Fibroblast of villous mesenchyme (primary cell): Measurements from ENCODE around the gene LYRM7. TPM values are rescaled to one million over a fixed set of nuclear protein-coding genes. Genes with fewer than 3 reads are reported as not detected.

Experiments used
- DNase-seq: peaks from one replicate; pipeline ENCODE4 v3.0.0-alpha.2; 2010; ENCODE audit warnings: low read depth
- H3K4me3 ChIP-seq: 2 replicates; pipeline ENCODE4 v1.5.1; 2011; ENCODE audit warnings: low read depth, mild to moderate bottlenecking, low read length
- total RNA-seq: library from RNA; depleted of rRNA; stranded (reverse); fragments of >200 nt; gene quantifications from 2 replicates; pipeline ENCODE4 v1.2.3, GENCODE V29; 2012
- TF ChIP-seq, protein P1 (sequence below): IDR thresholded peaks from 2 replicates; pipeline ENCODE4 v1.5.1; 2012; ENCODE audit warnings: low read depth, mild to moderate bottlenecking, low read length; ENCODE audit not compliant: insufficient read depth

LYRM7 gene
- total RNA-seq, 1 donor: 6.0 TPM

DNA sequence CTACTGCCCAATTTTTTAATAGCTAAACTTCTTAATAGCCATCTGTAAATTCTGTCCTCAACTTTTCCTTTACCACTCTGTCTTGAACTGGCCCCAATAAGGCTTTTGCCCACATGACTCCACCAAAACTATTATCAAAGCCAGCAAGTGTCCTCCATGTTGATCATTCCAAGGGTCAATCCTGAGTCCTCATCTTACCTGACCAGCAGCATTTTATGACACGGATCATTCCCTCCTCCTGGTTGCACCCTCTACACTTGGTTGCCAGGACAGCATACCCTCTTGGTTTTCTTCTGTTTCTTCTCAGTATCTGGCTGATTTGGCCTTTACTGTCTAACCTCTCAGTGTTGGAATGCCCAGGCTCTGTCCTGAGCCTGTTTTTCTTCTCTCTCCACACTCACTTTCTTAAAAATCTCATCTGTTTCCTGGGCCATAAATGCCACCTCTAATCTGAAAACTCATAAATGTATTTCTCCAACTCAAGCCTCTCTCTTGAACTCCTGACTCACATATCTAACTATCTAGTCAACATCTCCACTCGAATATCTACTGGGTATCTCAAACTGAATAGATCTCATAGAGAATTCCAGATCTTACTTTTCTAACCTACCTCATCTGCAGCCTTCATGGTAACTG is 53.1 kb downstream of the LYRM7 start:
- TF ChIP-seq, protein P1, sequence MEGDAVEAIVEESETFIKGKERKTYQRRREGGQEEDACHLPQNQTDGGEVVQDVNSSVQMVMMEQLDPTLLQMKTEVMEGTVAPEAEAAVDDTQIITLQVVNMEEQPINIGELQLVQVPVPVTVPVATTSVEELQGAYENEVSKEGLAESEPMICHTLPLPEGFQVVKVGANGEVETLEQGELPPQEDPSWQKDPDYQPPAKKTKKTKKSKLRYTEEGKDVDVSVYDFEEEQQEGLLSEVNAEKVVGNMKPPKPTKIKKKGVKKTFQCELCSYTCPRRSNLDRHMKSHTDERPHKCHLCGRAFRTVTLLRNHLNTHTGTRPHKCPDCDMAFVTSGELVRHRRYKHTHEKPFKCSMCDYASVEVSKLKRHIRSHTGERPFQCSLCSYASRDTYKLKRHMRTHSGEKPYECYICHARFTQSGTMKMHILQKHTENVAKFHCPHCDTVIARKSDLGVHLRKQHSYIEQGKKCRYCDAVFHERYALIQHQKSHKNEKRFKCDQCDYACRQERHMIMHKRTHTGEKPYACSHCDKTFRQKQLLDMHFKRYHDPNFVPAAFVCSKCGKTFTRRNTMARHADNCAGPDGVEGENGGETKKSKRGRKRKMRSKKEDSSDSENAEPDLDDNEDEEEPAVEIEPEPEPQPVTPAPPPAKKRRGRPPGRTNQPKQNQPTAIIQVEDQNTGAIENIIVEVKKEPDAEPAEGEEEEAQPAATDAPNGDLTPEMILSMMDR: no peak
- DNase-seq: no peak
- no peak overlapping the region for H3K4me3 ChIP-seq

DNA sequence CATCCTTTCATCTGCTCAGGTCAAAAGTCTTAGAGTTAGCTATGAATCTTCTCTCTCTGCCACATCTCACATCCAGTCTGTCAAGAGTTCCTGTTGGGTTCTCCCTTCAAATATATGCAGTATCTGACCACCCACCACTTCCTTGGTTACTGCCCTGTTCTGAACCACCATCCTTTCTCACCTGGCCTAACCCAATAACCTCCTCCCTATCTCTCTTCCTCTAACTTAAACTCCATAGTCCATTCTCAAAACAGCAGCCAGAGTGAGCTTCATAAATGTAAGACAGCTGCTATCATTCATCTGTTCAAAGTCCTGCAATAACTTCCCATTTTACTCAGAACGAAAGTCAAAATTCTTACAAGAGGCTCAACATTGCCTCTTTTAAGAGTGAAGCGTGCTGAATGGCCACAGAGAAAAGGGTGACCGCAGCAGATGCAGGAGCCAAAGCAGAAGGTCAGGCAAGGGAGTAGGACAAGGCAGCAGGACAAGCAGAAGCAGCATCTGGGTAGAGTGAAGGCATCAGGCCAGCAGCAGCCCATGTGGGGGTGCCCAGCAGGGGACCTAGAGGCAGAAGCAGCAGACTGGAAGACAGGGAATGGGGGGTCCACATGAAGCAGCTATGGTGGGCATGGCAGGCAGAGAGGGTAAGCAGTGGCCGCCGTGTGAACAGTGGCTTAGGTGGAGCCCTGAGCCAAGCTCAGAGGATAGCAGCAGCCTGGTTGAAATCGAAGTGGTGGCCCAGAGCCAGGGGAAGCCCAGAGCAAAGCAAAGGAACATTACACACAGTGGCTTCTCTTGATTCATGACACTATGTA is 53.9 kb downstream of the LYRM7 start:
- TF ChIP-seq, protein P1: no peak
- no peak overlapping the region for H3K4me3 ChIP-seq
- DNase-seq: no peak

DNA sequence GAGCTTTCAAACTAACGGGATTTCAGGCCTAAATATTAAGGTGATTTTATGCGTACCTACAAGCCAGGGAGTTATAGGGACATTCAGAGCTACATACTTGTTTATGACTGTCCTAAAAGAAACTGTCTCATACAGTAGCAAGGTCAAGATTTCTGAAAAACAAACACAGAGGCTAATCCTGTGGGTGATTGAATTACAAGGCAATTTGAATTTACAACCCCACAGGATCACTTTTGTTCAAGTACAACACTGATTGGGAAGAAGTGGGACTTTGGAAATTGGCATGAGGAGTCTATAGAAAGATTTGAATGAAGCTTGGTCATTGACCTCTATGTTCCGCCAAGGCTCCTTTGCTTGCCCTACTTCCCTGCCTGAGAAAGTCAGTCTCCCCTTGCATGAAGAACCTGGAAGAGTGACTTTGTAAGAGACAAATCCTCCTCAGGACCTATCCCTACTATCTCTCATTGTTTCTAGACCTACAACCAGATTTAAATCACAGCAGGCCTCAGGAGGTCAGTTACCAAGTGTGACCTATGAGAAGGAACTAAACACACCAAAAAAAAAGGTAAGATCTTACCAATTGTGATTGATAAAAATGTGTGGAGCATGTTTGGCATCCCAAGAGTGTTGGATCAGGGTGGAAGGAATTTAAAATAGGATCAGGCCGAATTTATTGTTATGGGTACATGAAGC is 54.7 kb downstream of the LYRM7 start:
- no peak for DNase-seq
- TF ChIP-seq, protein P1: no peak
- no peak overlapping the region for H3K4me3 ChIP-seq

DNA sequence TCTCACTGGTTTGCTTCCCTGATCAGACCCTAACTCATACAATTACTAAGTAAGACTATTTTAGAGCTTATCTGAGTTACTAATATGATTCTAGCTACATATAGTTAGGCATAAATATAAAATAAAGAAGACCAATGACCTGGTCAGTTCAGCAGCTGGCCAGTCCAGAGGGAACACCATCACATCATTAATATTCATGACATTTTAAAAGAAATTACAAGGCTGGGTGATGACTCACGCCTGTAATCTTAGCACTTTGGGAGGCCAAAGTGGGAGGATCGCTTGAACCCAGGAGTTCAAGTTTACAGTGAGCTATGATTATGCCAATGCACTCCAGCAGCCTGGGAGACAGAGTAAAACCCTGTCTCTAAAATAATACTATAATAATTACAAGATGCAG is 56.2 kb downstream of the LYRM7 start:
- H3K4me3 ChIP-seq: no peak overlapping the region
- TF ChIP-seq, protein P1: no peak
- no peak for DNase-seq

DNA sequence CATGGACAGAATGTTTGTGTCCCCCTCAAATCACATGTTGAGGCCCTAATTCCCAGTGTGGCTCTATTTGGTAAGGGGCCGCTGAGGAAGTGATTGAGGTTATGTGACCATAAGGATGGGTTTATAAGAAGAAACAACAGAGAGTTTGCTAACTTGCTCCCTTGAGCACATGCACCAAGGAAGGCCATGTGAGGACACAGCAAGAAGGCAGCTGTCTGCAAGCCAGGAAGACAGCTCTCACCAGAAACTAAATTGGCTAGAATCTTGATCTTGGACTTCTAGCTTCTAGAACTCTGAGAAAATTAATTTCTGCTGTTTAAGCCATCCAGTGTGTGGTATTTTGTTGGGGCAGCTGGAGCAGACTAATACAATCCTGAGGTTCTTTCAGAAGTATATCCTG is 57.9 kb downstream of the LYRM7 start:
- TF ChIP-seq, protein P1: no peak
- no peak for DNase-seq

DNA sequence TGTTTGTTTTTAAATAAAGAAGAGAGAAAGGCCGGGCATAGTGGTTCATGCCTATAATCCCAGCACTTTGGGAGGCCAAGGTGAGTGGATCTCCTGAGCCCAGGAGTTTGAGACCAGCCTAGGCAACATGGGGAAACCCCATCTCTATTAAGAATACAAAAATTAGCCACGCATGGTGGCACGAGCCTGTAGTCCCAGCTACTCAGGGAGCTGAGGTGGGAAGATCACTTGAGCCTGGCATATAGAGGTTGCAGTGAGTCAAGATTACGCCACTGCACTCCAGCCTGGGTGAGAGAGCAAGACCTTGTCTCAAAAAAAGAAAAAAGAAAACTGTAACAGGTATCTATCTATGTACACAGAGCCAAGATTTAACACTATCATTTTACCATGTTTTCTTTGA is 58.9 kb downstream of the LYRM7 start:
- TF ChIP-seq, protein P1: no peak
- no peak overlapping the region for H3K4me3 ChIP-seq
- DNase-seq: no peak

More for the DNA sequence above, 57.9 kb downstream of the LYRM7 start:
- no peak overlapping the region for H3K4me3 ChIP-seq
